SK-N-SH treated with all-trans-retinoic acid at 6 μM for 48 hours (cell line): Measurements from ENCODE around the gene SYNGR3.

Source experiments
- ARNTL ChIP-seq: fragments of 450-650 bp; formaldehyde crosslinking; IDR thresholded peaks from 2 replicates; pipeline ENCODE4 v1.5.0; 2020; ENCODE audit warnings: low read depth, mild to moderate bottlenecking, moderate library complexity, borderline replicate concordance
- CREB5 ChIP-seq: fragments of 250-450 bp; sonication (Bioruptor Pico); IDR thresholded peaks from 2 replicates; pipeline ENCODE4 v1.5.1; 2020; ENCODE audit warnings: low read depth, mild to moderate bottlenecking, moderate library complexity
- CSRNP3 ChIP-seq: fragments of 250-450 bp; sonication (Bioruptor Pico); IDR thresholded peaks from 2 replicates; pipeline ENCODE4 v1.5.1; 2021; ENCODE audit warnings: mild to moderate bottlenecking, moderate library complexity
- OSR1 ChIP-seq: fragments of 250-450 bp; sonication (Bioruptor Pico); IDR thresholded peaks from 2 replicates; pipeline ENCODE4 v1.8.0; 2022; ENCODE audit warnings: moderate library complexity, mild to moderate bottlenecking, inconsistent platforms
- TCF4 ChIP-seq: fragments of 250-450 bp; sonication (Bioruptor Pico); IDR thresholded peaks from 2 replicates; pipeline ENCODE4 v1.8.0; 2021; ENCODE audit warnings: mild to moderate bottlenecking, moderate library complexity, borderline replicate concordance
- ZC3H10 ChIP-seq: fragments of 250-450 bp; sonication (Bioruptor Pico); IDR thresholded peaks from 2 replicates; pipeline ENCODE4 v1.5.1; 2021; ENCODE audit warnings: mild to moderate bottlenecking, moderate library complexity
- ZNF565 ChIP-seq: fragments of 450-650 bp; formaldehyde crosslinking; conservative IDR thresholded peaks from 2 replicates; pipeline ENCODE4 v1.5.0; 2020; ENCODE audit warnings: low read depth, mild to moderate bottlenecking, moderate library complexity

GRCh38 chr16:2028620-2029220 is 39.0 kb downstream of the SYNGR3 start:
- no peak for TF ChIP-seq OSR1
- TF ChIP-seq ARNTL (CRISPR knock-in tag), result no peak
- no peak for TF ChIP-seq CREB5 (CRISPR knock-in tag)
- TF ChIP-seq ZNF565 (CRISPR knock-in tag), result no peak
- TF ChIP-seq ZC3H10, result no peak
- TF ChIP-seq TCF4 (CRISPR knock-in tag), result no peak
- TF ChIP-seq CSRNP3 (CRISPR knock-in tag), result no peak
